Parathyroid adenoma (tissue), 2 donors: ENCODE data around the gene DGCR8.

Source experiments
- H2AFZ ChIP-seq: fragments of 300-600 bp; sonication (generic); one replicate; pipeline ENCODE4 v1.7.0; 2017; ENCODE audit warnings: antibody characterized with exemption, mild to moderate bottlenecking
- H3K27ac ChIP-seq: fragments of 300-600 bp; sonication (generic); one replicate; pipeline ENCODE4 v1.7.0; 2017
- H3K27me3 ChIP-seq: fragments of 300-600 bp; sonication (generic); one replicate; pipeline ENCODE4 v1.7.0; 2017; ENCODE audit warnings: low read length; ENCODE audit not compliant: control insufficient read depth, insufficient read depth
- H3K36me3 ChIP-seq: fragments of 300-600 bp; sonication (generic); one replicate; pipeline ENCODE4 v1.7.0; 2017; ENCODE audit warnings: low read length; ENCODE audit not compliant: control insufficient read depth, insufficient read depth
- H3K4me1 ChIP-seq: fragments of 300-600 bp; sonication (generic); one replicate; pipeline ENCODE4 v1.7.0; 2017; ENCODE audit warnings: control low read depth
- H3K4me2 ChIP-seq: fragments of 300-600 bp; sonication (generic); one replicate; pipeline ENCODE4 v1.7.0; 2017; ENCODE audit warnings: low read length
- H3K4me3 ChIP-seq: fragments of 300-600 bp; sonication (generic); one replicate; pipeline ENCODE4 v1.7.0; 2017; ENCODE audit warnings: low read depth, low read length
- H3K79me2 ChIP-seq: fragments of 300-600 bp; sonication (generic); one replicate; pipeline ENCODE4 v1.7.0; 2017; ENCODE audit warnings: control low read depth
- H3K9ac ChIP-seq: fragments of 300-600 bp; sonication (generic); one replicate; pipeline ENCODE4 v1.7.0; 2017; ENCODE audit warnings: mild to moderate bottlenecking
- H3K9me3 ChIP-seq: fragments of 300-600 bp; sonication (generic); one replicate; pipeline ENCODE4 v1.7.0; 2017; ENCODE audit warnings: low read length; ENCODE audit not compliant: control insufficient read depth
- CTCF ChIP-seq: fragments of 300-600 bp; sonication (generic); IDR thresholded peaks from one replicate; pipeline ENCODE4 v1.7.0; 2017; ENCODE audit warnings: antibody characterized with exemption, mild to moderate bottlenecking
- donor health status: primary hyperparathyroidism.

DGCR8 gene

GRCh38 chr22:20096574-20097420 lies 16.8 kb downstream of the DGCR8 start:
- Histone ChIP-seq H3K4me1 (no peaks in the 10 kb centered on the region), H3K9ac (no peak overlapping the region), H3K4me3 (no peak overlapping the region), H3K27ac (no peak overlapping the region), H3K4me2 (no peak overlapping the region), H3K9me3 (no peaks in the 10 kb centered on the region), H3K27me3 (no peaks in the 10 kb centered on the region), H3K79me2 (no peaks in the 10 kb centered on the region), H3K36me3 (no peaks in the 10 kb centered on the region), H2AFZ (no peak overlapping the region)
- no peak for TF ChIP-seq CTCF

- Histone ChIP-seq H3K36me3 (no peaks in the 10 kb centered on the region), H3K27me3 (no peaks in the 10 kb centered on the region), H2AFZ (no peak overlapping the region), H3K79me2 (no peaks in the 10 kb centered on the region), H3K9me3 (no peaks in the 10 kb centered on the region), H3K4me2 (no peak overlapping the region), H3K9ac (no peak overlapping the region), H3K4me3 (no peak overlapping the region), H3K27ac (no peak overlapping the region), H3K4me1 (no peaks in the 10 kb centered on the region)
- TF ChIP-seq CTCF = no peak
Observed at GRCh38 chr22:20099099-20099711, 19.2 kb downstream of the DGCR8 start.

GRCh38 chr22:20101638-20102037 lies 21.6 kb downstream of the DGCR8 start:
- Histone ChIP-seq H3K9ac (no peak overlapping the region), H3K36me3 (no peaks in the 10 kb centered on the region), H3K9me3 (no peaks in the 10 kb centered on the region), H2AFZ (no peak overlapping the region), H3K4me2 (no peak overlapping the region), H3K4me1 (no peaks in the 10 kb centered on the region), H3K27ac (no peak overlapping the region), H3K27me3 (no peaks in the 10 kb centered on the region), H3K79me2 (no peaks in the 10 kb centered on the region), H3K4me3 (no peak overlapping the region)
- TF ChIP-seq CTCF = no peak

DNA sequence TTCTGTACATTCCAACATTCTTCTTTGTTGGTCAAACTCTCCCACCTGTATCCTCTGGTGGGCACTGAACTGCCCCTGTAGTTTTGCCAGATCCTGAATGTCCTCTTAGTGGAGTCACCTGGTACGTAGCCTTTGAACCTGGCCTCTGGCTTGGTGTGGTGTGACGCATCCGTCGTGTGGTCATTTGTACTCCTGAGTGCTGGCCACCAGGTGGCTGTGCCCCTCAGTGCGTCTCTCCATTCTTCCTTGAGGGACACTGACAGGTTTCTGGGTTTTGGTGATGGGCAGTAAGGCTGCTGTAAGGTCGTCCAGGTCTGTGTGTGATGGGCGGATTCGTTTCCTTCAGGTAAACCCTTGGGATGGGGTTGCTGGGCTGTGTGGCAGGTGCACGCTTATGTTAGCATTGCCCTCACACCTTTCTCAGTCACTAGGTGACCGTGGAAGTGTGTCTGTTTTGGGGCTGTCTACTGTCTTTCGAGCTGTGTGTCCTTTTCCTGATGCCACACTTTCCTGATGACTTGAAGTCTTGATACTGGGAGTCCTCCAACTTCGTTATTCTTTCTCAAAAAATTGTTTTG lies 22.3 kb downstream of the DGCR8 start:
- no peaks in the 10 kb centered on the region for H3K9me3 ChIP-seq
- H3K9ac ChIP-seq = no peak overlapping the region
- no peak overlapping the region for H2AFZ ChIP-seq
- no peaks in the 10 kb centered on the region for H3K36me3 ChIP-seq
- H3K4me2 ChIP-seq = no peak overlapping the region
- H3K79me2 ChIP-seq = no peaks in the 10 kb centered on the region
- no peaks in the 10 kb centered on the region for H3K27me3 ChIP-seq
- no peak overlapping the region for H3K4me3 ChIP-seq
- H3K4me1 ChIP-seq = no peaks in the 10 kb centered on the region
- no peak overlapping the region for H3K27ac ChIP-seq
- no peak for TF ChIP-seq CTCF
